NCI-H2196 (cell line): ENCODE measurements around the gene TSC1.

Source experiments
- DNase-seq: peaks from one replicate; lab custom pipeline; 2025; ENCODE audit not compliant: unreplicated experiment; lab: John Stamatoyannopoulos, UW

TSC1 gene

GRCh38 chr9:132864691-132865090 is 79.7 kb downstream of the TSC1 start:
- DNase-seq = no peak

GRCh38 chr9:132864277-132864676 is 80.1 kb downstream of the TSC1 start:
- no peak for DNase-seq

- no peak for DNase-seq
These were observed 81.3 kb downstream of the TSC1 start for GRCh38 chr9:132863096-132863495.

GRCh38 chr9:132862533-132862932 is 81.9 kb downstream of the TSC1 start:
- DNase-seq = no peak

GRCh38 chr9:132861666-132862065 is 82.8 kb downstream of the TSC1 start:
- DNase-seq = no peak

GRCh38 chr9:132858751-132859150 is 85.7 kb downstream of the TSC1 start:
- no peak for DNase-seq

GRCh38 chr9:132857616-132858342 is 86.6 kb downstream of the TSC1 start:
- DNase-seq = no peak

- DNase-seq = no peak
These were observed 87.4 kb downstream of the TSC1 start for GRCh38 chr9:132857031-132857430.

- no peak for DNase-seq
These were observed 88.5 kb downstream of the TSC1 start for GRCh38 chr9:132855904-132856303.

GRCh38 chr9:132854832-132855231 is 89.6 kb downstream of the TSC1 start:
- DNase-seq = no peak

GRCh38 chr9:132853482-132853881 is 90.9 kb downstream of the TSC1 start:
- no peak for DNase-seq

- no peak for DNase-seq
These were observed 95.2 kb downstream of the TSC1 start for GRCh38 chr9:132849185-132849706.

- no peak for DNase-seq
These were observed 97.4 kb downstream of the TSC1 start for GRCh38 chr9:132846918-132847515.

GRCh38 chr9:132846109-132846917 is 98.1 kb downstream of the TSC1 start:
- no peak for DNase-seq

- DNase-seq = no peak
These were observed 102.0 kb downstream of the TSC1 start for GRCh38 chr9:132842124-132843044.
